Activated naive CD4-positive, alpha-beta T cell treated with anti-CD3 and anti-CD28 coated beads, Interleukin-2, amount 50 U/mL, for 16 hours (primary cell): ENCODE measurements around the gene TCN1.
"Not testable (repeated sequence)": the region's sequence is repeated elsewhere in the genome, so short reads cannot be mapped to it uniquely, and the experiment has no call there.

Experiments used
- DNase-seq: peaks from one replicate; pipeline ENCODE4 v3.0.0-alpha.2; 2020

The TCN1 gene

GRCh38 chr11:59866397-59866796 is at the start of gene TCN1:
TCN1 (minus strand) TSS chr11:59866487; CDS start chr11:59866470, 17 bp downstream.
- no peak for DNase-seq

- not testable (repeated sequence) for DNase-seq
These were observed 37.3 kb upstream of the TCN1 start for GRCh38 chr11:59903569-59903968.

- no peak for DNase-seq
These were observed 35.0 kb upstream of the TCN1 start for GRCh38 chr11:59901306-59901705.

- DNase-seq: no peak
These were observed 34.3 kb upstream of the TCN1 start for GRCh38 chr11:59900366-59901126.

- DNase-seq: no peak
These were observed 33.2 kb upstream of the TCN1 start for GRCh38 chr11:59899532-59899931.

- DNase-seq: no peak
These were observed 32.4 kb upstream of the TCN1 start for GRCh38 chr11:59898650-59899049.

GRCh38 chr11:59898046-59898445 is 31.8 kb upstream of the TCN1 start:
- DNase-seq: no peak

- no peak for DNase-seq
These were observed 28.3 kb upstream of the TCN1 start for GRCh38 chr11:59894616-59895015.

- DNase-seq: no peak
These were observed 25.5 kb upstream of the TCN1 start for GRCh38 chr11:59891781-59892181.

GRCh38 chr11:59887156-59887555 is 20.9 kb upstream of the TCN1 start:
- DNase-seq: not testable (repeated sequence)

- no peak for DNase-seq
These were observed 17.3 kb upstream of the TCN1 start for GRCh38 chr11:59883597-59883996.

- no peak for DNase-seq
These were observed 13.3 kb upstream of the TCN1 start for GRCh38 chr11:59879567-59879966.

- DNase-seq: no peak
These were observed 12.3 kb upstream of the TCN1 start, which contains the start of gene OOSP3 for GRCh38 chr11:59878575-59878974. OOSP3 (plus strand) TSS chr11:59878782; CDS start chr11:59878809, 27 bp downstream.

- no peak for DNase-seq
These were observed 11.5 kb upstream of the TCN1 start for GRCh38 chr11:59877784-59878183.

- DNase-seq: no peak
These were observed 11.0 kb upstream of the TCN1 start for GRCh38 chr11:59877325-59877724.

GRCh38 chr11:59875856-59876519 is 9.7 kb upstream of the TCN1 start:
- no peak for DNase-seq

GRCh38 chr11:59872076-59872475 is 5.8 kb upstream of the TCN1 start:
- no peak for DNase-seq

GRCh38 chr11:59867946-59868345 is 1.7 kb upstream of the TCN1 start:
- no peak for DNase-seq

GRCh38 chr11:59866836-59867235 is 549 bp upstream of the TCN1 start:
- DNase-seq: no peak

GRCh38 chr11:59865031-59865430 is 1.3 kb downstream of the TCN1 start:
- DNase-seq: no peak

GRCh38 chr11:59862252-59862651 is 4.0 kb downstream of the TCN1 start:
- no peak for DNase-seq

- DNase-seq: no peak
These were observed 6.6 kb downstream of the TCN1 start for GRCh38 chr11:59859673-59860072.

GRCh38 chr11:59857439-59858434 is 8.6 kb downstream of the TCN1 start:
- no peak for DNase-seq
